ENCODE results near the gene PRRG3.

- TF ChIP-seq POLR2AphosphoS5 (IDR thresholded peaks at IDR 0.05; ENCODE audit: insufficient read depth, low read depth, low read length): no peak
- no peak for TF ChIP-seq EZH2 (IDR thresholded peaks at IDR 0.05; ENCODE audit: borderline replicate concordance, low read depth, low read length, severe bottlenecking)
- no peak for TF ChIP-seq POLR2A (IDR thresholded peaks at IDR 0.05; ENCODE audit: low read depth, low read length)
- no peak for TF ChIP-seq CTCF (IDR thresholded peaks at IDR 0.05; ENCODE audit: extremely low read depth in 1 of 2, insufficient read depth in 1 of 2, low read depth in 1 of 2, low read length in 2 of 2)
- no peak for TF ChIP-seq MAX (IDR thresholded peaks at IDR 0.05; ENCODE audit: insufficient read depth, insufficient read length)
- no peak for TF ChIP-seq JUN (IDR thresholded peaks at IDR 0.05; ENCODE audit: borderline replicate concordance, insufficient read depth, insufficient read length, low read depth)
- no peak for TF ChIP-seq FOS (IDR thresholded peaks at IDR 0.05; ENCODE audit: borderline replicate concordance, insufficient read depth, low read length)
- TF ChIP-seq MYC (IDR thresholded peaks at IDR 0.05; ENCODE audit: low read depth, low read length): no peak
- no peak for TF ChIP-seq GATA2 (IDR thresholded peaks at IDR 0.05; ENCODE audit: insufficient read depth, insufficient read length, low read depth, low read length)
These were observed 43.5 kb downstream of the PRRG3 start for GRCh38 chrX:151738751-151739150.
